GM12878 (cell line): ENCODE data around the gene CYP4F3. TPM values are rescaled to one million over a fixed set of nuclear protein-coding genes. Genes with fewer than 3 reads are reported as not detected.

Source experiments
- ATAC-seq: fragments of 200-7000 bp; cut with Tn5 transposase; 3 replicates; pipeline ENCODE4 v1.9.1; 2020; ENCODE audit warnings: mild to moderate bottlenecking, moderate library complexity
- BruUV-seq: library from RNA; stranded (reverse); fragments of 400-500 nt; replicated peaks from 2 replicates; lab custom pipeline; 2021; lab: Mats Ljungman, UMichigan
- CTCF ChIA-PET: fragments of 300-600 bp; sonication (Branson Sonifier 250); formaldehyde crosslinking; extraction: SDS; loops from one replicate; lab custom pipeline; 2021; ENCODE audit warnings: inconsistent platforms; lab: Yijun Ruan, JAX
- POLR2A ChIA-PET: fragments of 350-600 bp; formaldehyde crosslinking; extraction: SDS; loops from one replicate; lab custom pipeline; 2021; ENCODE audit warnings: inconsistent platforms; lab: Charles Lee
- RAD21 ChIA-PET: fragments of 300-600 bp; sonication (Branson Sonifier 250); formaldehyde crosslinking; loops from one replicate; lab custom pipeline; 2023; ENCODE audit warnings: antibody characterized with exemption; ENCODE audit not compliant: unreplicated experiment; lab: Charles Lee
- SMC1A ChIA-PET: fragments of 300-600 bp; sonication (Branson Sonifier 250); formaldehyde crosslinking; loops from one replicate; lab custom pipeline; 2023; ENCODE audit not compliant: unreplicated experiment, uncharacterized antibody; lab: Charles Lee
- DNase-seq: peaks from one replicate; pipeline ENCODE4 v3.0.0-alpha.2; 2011; ENCODE audit warnings: low read depth, low spot score
- FAIRE-seq: peaks from 3 replicates; lab custom pipeline; 2011; peaks lifted over from hg19 to GRCh38; lab: Jason Lieb, UNC
- H2AFZ ChIP-seq: 2 replicates; pipeline ENCODE4 v1.6.0; 2011; ENCODE audit warnings: low read depth, low read length, control low read depth; ENCODE audit not compliant: control insufficient read depth
- H3K27ac ChIP-seq: 2 replicates; pipeline ENCODE4 v1.5.1; 2011; ENCODE audit warnings: control low read depth; ENCODE audit not compliant: control insufficient read depth, insufficient read depth
- H3K27me3 ChIP-seq, 2 experiments: replicated peaks in 1 of 2; 2 replicates each; pipeline versions ENCODE4 v1.6.0 to v1.6.1; 2011; ENCODE audit warnings: low read length in 1 of 2; ENCODE audit not compliant: control insufficient read depth in 2 of 2, insufficient read depth in 2 of 2
- H3K36me3 ChIP-seq, 2 experiments: 2 replicates each; pipeline ENCODE4 v1.5.1; 2011; ENCODE audit warnings: low read length in 1 of 2; ENCODE audit not compliant: control insufficient read depth in 2 of 2, insufficient read depth in 2 of 2
- H3K4me1 ChIP-seq: 2 replicates; pipeline ENCODE4 v1.6.1; 2011; ENCODE audit warnings: mild to moderate bottlenecking, low read length, moderate library complexity, mixed read lengths; ENCODE audit not compliant: control insufficient read depth, insufficient read depth
- H3K4me2 ChIP-seq: 2 replicates; pipeline ENCODE4 v1.6.0; 2011; ENCODE audit warnings: control low read depth; ENCODE audit not compliant: control insufficient read depth, insufficient read depth
- H3K4me3 ChIP-seq: fragments of 200-600 bp; sonication (generic); 2 replicates; pipeline ENCODE4 v1.5.1; 2016
- H3K79me2 ChIP-seq: 2 replicates; pipeline ENCODE4 v1.6.0; 2011; ENCODE audit warnings: low read length; ENCODE audit not compliant: control insufficient read depth, insufficient read depth
- H3K9ac ChIP-seq: 2 replicates; pipeline ENCODE4 v1.8.0; 2011; ENCODE audit warnings: low read length, control low read depth, mixed read lengths; ENCODE audit not compliant: control insufficient read depth, insufficient read depth
- H3K9me3 ChIP-seq: replicated peaks from 3 replicates; pipeline ENCODE4 v1.5.1; 2011; ENCODE audit warnings: mild to moderate bottlenecking, low read length; ENCODE audit not compliant: control insufficient read depth, insufficient read depth
- H4K20me1 ChIP-seq: 2 replicates; pipeline ENCODE4 v1.6.0; 2011; ENCODE audit not compliant: control insufficient read depth, insufficient read depth
- CBFB ChIP-seq: IDR thresholded peaks from 2 replicates; pipeline ENCODE4 v1.6.1; 2016; ENCODE audit warnings: antibody characterized with exemption, low read depth
- CBX5 ChIP-seq: sonication (generic); IDR thresholded peaks from 2 replicates; pipeline ENCODE4 v1.6.1; 2016; ENCODE audit warnings: low read depth, moderate library complexity, mild to moderate bottlenecking, inconsistent platforms
- ETV6 ChIP-seq, 2 experiments: fragments of 450-650 bp in 1 of 2; IDR thresholded peaks in 1 of 2; conservative IDR thresholded peaks in 1 of 2; 2 replicates each; pipeline ENCODE4 v1.6.1; 2014; ENCODE audit warnings: antibody characterized with exemption in 1 of 2, borderline replicate concordance in 1 of 2, low read depth in 1 of 2, mild to moderate bottlenecking in 1 of 2, moderate library complexity in 1 of 2
- GATAD2B ChIP-seq: fragments of 450-650 bp; conservative IDR thresholded peaks from 2 replicates; pipeline ENCODE4 v1.6.1; 2017; ENCODE audit warnings: low read depth, mild to moderate bottlenecking, moderate library complexity
- HDGF ChIP-seq: fragments of 450-650 bp; IDR thresholded peaks from 2 replicates; pipeline ENCODE4 v1.6.1; 2016; ENCODE audit warnings: antibody characterized with exemption
- KDM1A ChIP-seq: fragments of 200-600 bp; sonication (generic); IDR thresholded peaks from 2 replicates; pipeline ENCODE4 v1.6.1; 2016; ENCODE audit warnings: borderline replicate concordance
- LARP7 ChIP-seq: fragments of 450-650 bp; IDR thresholded peaks from 2 replicates; pipeline ENCODE4 v1.6.1; 2017; ENCODE audit warnings: mild to moderate bottlenecking
- NFYA ChIP-seq: IDR thresholded peaks from 2 replicates; pipeline ENCODE4 v1.6.1; 2011; ENCODE audit warnings: low read depth, mild to moderate bottlenecking, low read length, improper control_type of control experiment, borderline replicate concordance
- NKRF ChIP-seq: fragments of 450-650 bp; conservative IDR thresholded peaks from 2 replicates; pipeline ENCODE4 v1.6.1; 2017; ENCODE audit warnings: mild to moderate bottlenecking, moderate library complexity
- NR2C1 ChIP-seq: fragments of 450-650 bp; IDR thresholded peaks from 2 replicates; pipeline ENCODE4 v1.6.1; 2017; ENCODE audit warnings: antibody characterized with exemption, mild to moderate bottlenecking, moderate library complexity
- SIX5 ChIP-seq: IDR thresholded peaks from 2 replicates; pipeline ENCODE4 v1.6.1; 2011; ENCODE audit warnings: mild to moderate bottlenecking, low read depth, low read length, moderate library complexity; ENCODE audit not compliant: severe bottlenecking
- TBL1XR1 ChIP-seq: IDR thresholded peaks from 2 replicates; pipeline ENCODE4 v1.6.1; 2012; ENCODE audit warnings: low read depth, low read length, improper control_type of control experiment
- ZBED1 ChIP-seq: IDR thresholded peaks from 2 replicates; pipeline ENCODE4 v1.6.1; 2016; ENCODE audit warnings: borderline replicate concordance
- ZNF217 ChIP-seq: fragments of 450-650 bp; IDR thresholded peaks from 2 replicates; pipeline ENCODE4 v1.6.1; 2017; ENCODE audit warnings: antibody characterized with exemption, mild to moderate bottlenecking
- WGBS: methylation state at CpG from one replicate; pipeline ENCODE4 v1.1.6; 2016; ENCODE audit warnings: low lambda C conversion rate; ENCODE audit not compliant: insufficient replicate concordance, insufficient coverage; ENCODE audit errors: missing lambda C conversion rate; 5-methylcytosine and 5-hydroxymethylcytosine counted together
- in situ Hi-C: fragments of 300-500 bp; cut with MboI; formaldehyde crosslinking; loops from 9 replicates; pipeline ENCODE4 v1.14.3; 2018; ENCODE audit warnings: mixed read lengths
- intact Hi-C: fragments of 100-400 bp; cut with micrococcal nuclease; formaldehyde crosslinking; loops from one replicate; pipeline ENCODE4 v1.14.2; 2022; ENCODE audit not compliant: unreplicated experiment
- polyA plus RNA-seq, 11 experiments: library from polyadenylated mRNA; depleted of rRNA in 4 of 11; unstranded in 6 of 11; stranded (reverse) in 5 of 11; fragments of >200 nt; fragmentation: Nextera tagmentation in 4 of 11; fragmentation: Illumina TruSeq in 1 of 11; extraction: Ambion mirVana in 4 of 11; extraction: Trizol in 1 of 11; gene quantifications; 1 replicate in 1 of 11; 2 replicates in 10 of 11; pipeline versions ENCODE4 v1.2.1 to v1.2.3, GENCODE V29; 2011 to 2016; ENCODE audit warnings: inconsistent platforms in 2 of 11, missing spikeins in 2 of 11, low read depth in 1 of 11
- total RNA-seq, 4 experiments: library from RNA; depleted of rRNA in 3 of 4; stranded (reverse); fragments of >200 nt in 3 of 4; fragmentation: Illumina TruSeq in 1 of 4; extraction: Trizol in 1 of 4; gene quantifications; 2 replicates each; pipeline versions ENCODE4 v1.2.1 to v1.2.3, GENCODE V29; 2013 to 2021
- TF ChIP-seq, protein P1 (sequence below): fragments of 450-650 bp; IDR thresholded peaks from 2 replicates; pipeline ENCODE4 v1.6.1; 2017; ENCODE audit warnings: antibody characterized with exemption, mild to moderate bottlenecking, moderate library complexity

The CYP4F3 gene
- total and polyA plus RNA-seq, 10 of the 15 experiments (the other 5 are each of a cell fraction or from before 2014, with no cell fraction given) = 0.08 to 4.7 (median 1.2) TPM

DNA sequence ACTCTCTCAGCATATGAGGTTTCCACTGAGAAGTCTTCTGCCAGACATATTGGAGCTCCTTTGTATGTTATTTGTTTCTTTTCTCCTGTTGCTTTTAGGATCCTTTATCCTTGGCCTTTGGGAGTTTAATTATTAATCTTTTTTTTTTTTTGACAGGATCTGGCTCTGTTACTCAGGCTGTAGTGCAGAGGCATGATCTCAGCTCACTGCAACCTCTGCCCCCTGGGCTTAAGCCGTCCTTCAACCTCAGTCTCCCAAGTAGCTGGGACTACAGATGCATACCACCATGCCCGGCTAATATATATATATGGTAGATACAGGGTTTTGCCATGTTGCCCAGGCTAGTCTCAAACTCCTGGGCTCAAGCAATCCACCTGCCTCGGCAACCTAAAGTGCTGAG lies 6.6 kb upstream of the CYP4F3 start:
- no peaks in the 10 kb centered on the region for H3K4me1 ChIP-seq
- WGBS = 20% methylated on average over 3 of the region's 3 CpGs
- H3K27me3 ChIP-seq = no peaks in the 10 kb centered on the region; a peak in 1 of 4 replicates
- ChIA-PET CTCF (interaction anchor here (0.6 to 0.8 kb wide), 3 partner anchors 171 to 552 kb away, joined by 3 read pairs; no protein-coding TSS in a partner anchor), POLR2A (no interaction called here), SMC1A (no interaction called here), RAD21 (no interaction called here)
- no peaks in the 10 kb centered on the region for H3K79me2 ChIP-seq
- BruUV-seq = no TSS peak
- ATAC-seq (no peak), FAIRE-seq (no peak), DNase-seq (no peak)
- no peaks in the 10 kb centered on the region for H3K9me3 ChIP-seq
- H2AFZ ChIP-seq = no peak overlapping the region
- no peaks in the 10 kb centered on the region for H4K20me1 ChIP-seq
- no peak for TF ChIP-seq LARP7
- no peak for TF ChIP-seq KDM1A
- no peak for TF ChIP-seq CBX5
- TF ChIP-seq NFYA = no peak
- TF ChIP-seq HDGF = no peak
- no peak for TF ChIP-seq GATAD2B
- no peak for TF ChIP-seq SIX5
- TF ChIP-seq ZBED1 = no peak
- TF ChIP-seq ZNF217 = no peak
- TF ChIP-seq CBFB = no peak
- no peak for TF ChIP-seq ETV6 (conservative IDR thresholded peaks at IDR 0.05 in 1 of 2, IDR thresholded peaks at IDR 0.05 in 1 of 2; ENCODE audit: borderline replicate concordance in 1 of 2, low read depth in 1 of 2)
- TF ChIP-seq, protein P1, sequence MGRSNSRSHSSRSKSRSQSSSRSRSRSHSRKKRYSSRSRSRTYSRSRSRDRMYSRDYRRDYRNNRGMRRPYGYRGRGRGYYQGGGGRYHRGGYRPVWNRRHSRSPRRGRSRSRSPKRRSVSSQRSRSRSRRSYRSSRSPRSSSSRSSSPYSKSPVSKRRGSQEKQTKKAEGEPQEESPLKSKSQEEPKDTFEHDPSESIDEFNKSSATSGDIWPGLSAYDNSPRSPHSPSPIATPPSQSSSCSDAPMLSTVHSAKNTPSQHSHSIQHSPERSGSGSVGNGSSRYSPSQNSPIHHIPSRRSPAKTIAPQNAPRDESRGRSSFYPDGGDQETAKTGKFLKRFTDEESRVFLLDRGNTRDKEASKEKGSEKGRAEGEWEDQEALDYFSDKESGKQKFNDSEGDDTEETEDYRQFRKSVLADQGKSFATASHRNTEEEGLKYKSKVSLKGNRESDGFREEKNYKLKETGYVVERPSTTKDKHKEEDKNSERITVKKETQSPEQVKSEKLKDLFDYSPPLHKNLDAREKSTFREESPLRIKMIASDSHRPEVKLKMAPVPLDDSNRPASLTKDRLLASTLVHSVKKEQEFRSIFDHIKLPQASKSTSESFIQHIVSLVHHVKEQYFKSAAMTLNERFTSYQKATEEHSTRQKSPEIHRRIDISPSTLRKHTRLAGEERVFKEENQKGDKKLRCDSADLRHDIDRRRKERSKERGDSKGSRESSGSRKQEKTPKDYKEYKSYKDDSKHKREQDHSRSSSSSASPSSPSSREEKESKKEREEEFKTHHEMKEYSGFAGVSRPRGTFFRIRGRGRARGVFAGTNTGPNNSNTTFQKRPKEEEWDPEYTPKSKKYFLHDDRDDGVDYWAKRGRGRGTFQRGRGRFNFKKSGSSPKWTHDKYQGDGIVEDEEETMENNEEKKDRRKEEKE = no peak
- no peak for TF ChIP-seq NKRF
- no peak for TF ChIP-seq NR2C1
- TF ChIP-seq TBL1XR1 = no peak
- intact Hi-C loops (loop anchor here (5.0 kb wide), 1 partner anchor 473 kb away; no protein-coding TSS in a partner anchor), in situ Hi-C loops (loop anchor here (25.0 kb wide), 1 partner anchor 753 kb away; no protein-coding TSS in a partner anchor)
- H3K4me3 ChIP-seq = no peak overlapping the region
- no peaks in the 10 kb centered on the region for H3K36me3 ChIP-seq
- no peak overlapping the region for H3K27ac ChIP-seq
- H3K9ac ChIP-seq = no peak overlapping the region
- H3K4me2 ChIP-seq = no peak overlapping the region
